ENCODE measurements around the gene MYO3B.

Gene MYO3B

DNA sequence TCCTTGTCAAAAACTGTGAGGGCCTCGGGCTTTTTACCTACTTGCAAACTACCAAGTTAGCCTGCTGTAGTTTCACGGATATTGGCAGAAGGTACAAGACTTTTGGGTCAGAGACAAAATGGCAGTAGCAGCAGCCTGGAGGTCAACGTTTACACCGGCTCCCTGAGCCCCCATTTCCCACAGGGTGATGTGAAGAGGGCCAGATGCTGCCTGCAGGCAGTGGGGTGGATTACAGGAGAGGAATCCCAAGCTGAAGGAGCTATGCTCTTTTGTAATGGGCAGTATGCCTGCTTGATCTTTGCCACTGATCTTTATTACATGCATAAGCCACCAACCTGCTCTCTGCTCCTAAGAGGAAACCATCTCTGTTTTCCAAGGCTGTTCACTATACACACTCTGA, 507.6 kb downstream of the MYO3B start:
- no peak for DNase-seq

DNA sequence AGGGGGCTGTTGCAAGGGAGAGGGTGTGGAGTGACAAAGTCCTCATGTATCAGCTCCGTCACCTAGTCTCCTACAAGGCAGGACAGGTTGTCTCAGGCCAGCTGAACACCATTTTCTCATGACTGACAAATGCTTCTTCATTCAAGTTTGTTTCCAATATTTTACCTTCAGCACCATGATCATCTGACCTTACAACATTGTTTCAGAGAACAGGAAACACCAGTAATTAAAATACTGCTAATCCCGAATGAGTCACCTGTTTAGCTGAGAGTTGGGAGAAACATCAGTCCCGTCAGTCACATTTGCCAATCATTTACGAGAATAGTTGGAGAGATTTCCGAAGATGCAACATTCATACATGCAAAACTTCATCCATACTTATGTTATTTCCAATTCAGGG, 511.5 kb downstream of the MYO3B start:
- no peak for DNase-seq

DNA sequence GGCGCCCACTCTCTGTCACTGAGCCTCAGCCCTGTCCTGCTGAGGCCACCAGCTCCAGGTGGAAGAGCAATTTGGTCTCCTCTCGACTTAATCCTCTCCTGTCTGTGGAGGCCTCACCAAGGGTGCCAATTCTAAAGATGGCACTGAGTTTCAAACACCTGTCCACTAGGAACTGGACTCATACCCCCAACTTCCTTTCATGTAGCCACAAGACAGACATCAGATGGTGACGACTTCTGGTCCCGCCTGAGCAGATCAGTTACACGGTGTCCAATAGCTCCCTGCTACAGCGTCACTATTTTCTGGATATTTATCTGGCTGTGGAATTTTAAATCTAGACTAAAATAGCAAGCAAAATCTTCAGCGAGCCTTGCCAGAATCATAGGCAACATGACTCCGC, 512.7 kb downstream of the MYO3B start:
- DNase-seq, result no peak

DNA sequence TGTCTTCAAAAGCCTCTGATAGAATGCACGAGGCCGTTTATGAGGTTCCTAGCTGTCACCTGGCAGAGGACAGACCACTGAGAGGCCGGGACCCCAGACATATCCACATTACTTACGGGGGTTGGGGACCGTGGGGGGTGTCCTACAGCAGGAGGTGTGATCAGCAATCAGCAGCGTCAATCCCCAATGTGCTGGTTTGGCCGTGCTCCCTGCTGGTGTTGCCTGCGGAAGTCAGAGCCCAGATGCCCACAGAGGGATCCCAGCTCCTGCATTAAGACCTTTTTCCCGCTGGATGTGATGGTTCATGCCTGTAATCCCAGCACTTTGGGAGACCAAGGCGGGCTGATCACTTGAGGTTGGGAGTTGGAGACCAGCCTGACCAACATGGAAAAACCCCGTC, 516.4 kb downstream of the MYO3B start:
- DNase-seq, result no peak

DNA sequence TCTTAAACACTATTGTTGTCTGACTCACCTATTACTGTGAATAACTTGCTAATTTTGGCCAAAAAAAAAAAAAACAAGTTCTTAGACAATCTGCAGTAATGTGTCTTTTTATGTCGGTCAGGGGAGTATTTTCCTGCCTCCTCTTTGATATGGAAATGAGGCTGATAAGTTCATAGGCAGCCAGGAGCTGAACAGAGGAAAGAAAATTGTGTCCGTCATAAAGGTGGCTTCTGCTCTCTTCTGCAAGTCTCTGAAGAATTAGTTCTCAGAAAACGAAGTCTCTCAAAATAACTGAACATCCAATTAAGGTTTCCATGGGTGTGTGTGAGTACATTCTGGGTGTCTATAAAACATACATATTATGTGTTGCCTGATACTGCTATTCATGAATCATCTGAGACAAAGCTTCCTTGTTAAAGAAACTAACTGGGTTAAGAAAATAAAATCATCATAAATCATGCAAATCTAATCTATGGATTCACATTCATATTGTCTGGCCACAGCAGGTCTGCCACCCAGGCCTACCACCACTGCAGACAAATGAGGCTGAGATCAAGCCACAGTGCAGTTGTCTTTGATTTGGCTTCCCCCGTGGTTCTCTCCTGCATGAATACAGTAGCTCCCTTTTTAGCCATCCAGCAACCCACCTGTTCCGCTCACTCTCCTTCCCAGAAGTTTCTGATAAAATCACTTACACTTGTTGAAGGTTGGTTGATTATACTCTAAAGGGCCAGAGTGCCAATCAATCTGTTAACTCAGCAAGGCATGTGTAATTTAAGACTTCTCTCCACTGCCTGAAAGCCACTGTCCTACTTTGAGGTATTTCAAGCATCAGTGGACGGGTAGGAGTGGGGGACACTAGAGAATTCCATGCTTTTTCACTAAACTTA, 517.8 kb downstream of the MYO3B start:
- DNase-seq, result no peak

DNA sequence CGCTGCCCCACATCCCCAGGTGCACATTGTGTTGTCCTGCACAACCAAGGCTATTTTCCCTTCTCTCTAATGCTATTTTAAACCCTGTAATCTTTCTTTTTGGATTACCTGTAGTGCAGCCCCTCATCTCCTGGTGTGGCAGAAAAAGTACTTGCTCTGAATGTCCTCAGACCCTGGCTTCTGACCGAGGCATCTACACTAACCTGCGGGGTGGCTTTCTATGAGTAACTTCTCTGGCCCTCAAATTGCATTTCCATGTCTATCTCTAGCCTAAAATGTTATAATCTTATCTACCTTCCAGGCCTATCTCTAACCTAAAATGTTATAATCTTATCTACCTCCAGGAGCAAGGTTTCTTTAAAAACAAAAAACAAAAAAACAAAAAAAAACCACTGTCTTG, 519.0 kb downstream of the MYO3B start:
- DNase-seq, result no peak

DNA sequence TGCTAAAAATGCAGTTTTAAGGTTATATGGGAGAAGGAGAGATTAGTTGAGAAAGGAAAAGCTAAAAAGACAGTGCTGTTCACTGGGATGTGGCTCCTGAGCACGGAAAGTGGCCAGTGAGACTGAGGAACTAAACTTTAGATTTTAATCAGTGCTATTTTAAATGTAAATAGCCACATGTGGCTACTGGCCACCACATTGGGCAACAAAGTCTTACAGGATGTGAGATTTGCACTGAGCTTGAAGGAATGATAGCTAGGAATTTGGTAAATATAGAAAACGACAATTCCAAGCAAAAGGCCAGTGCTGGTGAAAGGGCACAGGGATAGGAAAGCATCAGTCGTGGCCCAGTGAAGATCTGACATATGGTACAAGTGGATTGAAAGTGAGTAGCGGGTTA, 523.1 kb downstream of the MYO3B start:
- DNase-seq, result no peak

DNA sequence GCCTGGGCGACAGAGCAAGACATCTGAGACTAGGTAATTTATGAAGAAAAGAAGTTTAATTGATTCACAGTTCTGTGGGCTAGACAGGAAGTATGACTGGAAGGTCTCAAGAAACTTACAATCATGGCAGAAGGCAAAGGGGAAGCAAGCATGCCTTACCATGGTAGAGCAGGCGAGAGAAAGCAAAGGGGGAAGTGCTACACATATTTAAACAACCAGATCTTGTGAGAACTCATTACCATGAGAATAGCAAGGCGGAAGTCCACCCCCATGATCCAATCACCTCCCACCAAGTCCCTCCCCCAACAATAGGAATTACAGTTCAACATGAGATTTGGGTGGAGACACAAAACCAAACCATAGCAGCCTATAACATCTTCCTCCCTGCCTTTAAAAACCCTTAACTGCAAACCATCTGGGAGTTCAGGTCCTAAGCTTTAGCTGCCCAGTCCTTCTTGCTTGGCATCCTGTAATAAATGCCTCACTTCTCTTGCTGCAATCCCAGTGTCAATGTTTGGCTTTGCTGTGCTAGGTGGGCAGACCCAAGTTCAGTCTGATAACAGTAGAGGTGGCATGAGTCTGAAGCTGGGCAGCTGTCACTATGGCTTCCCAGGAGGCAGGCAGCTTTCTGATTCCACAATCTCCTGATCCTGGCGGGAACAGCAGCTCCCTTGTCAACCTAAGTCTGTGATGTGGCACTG, 526.0 kb downstream of the MYO3B start:
- DNase-seq, result no peak

All from anterior cingulate cortex (tissue), 58 donors.